HG03521 (cell line): ENCODE measurements around the gene OAF.
"Not testable (repeated sequence)": the region's sequence is repeated elsewhere in the genome, so short reads cannot be mapped to it uniquely, and the experiment has no call there.

ENCODE experiments used
- ATAC-seq: cut with Tn5 transposase; IDR thresholded peaks from one replicate; pipeline ENCODE4 v1.9.1; 2021; ENCODE audit warnings: mild to moderate bottlenecking, moderate library complexity; ENCODE audit not compliant: unreplicated experiment

Gene OAF

DNA sequence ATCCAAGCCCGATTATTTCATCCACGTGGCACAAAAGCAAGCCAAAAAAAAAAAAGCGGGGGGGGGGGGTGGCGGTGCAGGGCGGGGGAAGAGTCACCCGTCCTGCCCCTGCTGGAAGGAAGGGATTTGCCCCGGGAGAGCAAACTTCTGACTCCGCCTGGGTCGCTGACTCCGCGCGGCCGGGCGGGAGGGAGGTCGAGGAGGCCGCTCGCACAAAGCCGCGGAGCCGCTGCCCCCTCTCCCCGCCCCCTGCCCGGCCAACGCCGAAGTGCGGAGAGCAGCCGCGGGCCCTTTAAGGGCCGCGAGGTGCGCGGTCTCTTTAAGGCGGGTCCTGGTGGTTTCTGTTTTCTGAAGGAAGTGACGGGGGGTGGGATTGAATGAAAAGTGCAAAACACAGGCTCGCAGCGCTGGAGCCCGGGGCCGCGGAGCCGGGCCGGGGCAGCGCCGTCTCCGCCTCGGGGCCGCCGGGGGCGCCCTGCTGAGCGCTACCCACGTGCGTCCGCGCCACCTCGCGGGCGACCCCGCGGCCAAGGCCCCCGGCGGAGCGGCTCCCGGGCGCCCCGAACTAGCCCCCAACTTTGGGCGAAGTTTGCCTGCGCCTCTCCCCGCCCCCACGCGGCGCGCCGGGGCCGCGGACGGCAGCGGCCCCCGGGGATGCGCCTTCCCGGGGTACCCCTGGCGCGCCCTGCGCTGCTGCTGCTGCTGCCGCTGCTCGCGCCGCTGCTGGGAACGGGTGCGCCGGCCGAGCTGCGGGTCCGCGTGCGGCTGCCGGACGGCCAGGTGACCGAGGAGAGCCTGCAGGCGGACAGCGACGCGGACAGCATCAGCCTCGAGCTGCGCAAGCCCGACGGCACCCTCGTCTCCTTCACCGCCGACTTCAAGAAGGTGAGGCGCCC, at the start of gene OAF:
Gene OAF, plus strand, starts transcription at position 407 of the 896 bp plus-strand sequence. Its CDS starts 248 bp downstream, at position 655.
- peak; percentile 85 for ATAC-seq

DNA sequence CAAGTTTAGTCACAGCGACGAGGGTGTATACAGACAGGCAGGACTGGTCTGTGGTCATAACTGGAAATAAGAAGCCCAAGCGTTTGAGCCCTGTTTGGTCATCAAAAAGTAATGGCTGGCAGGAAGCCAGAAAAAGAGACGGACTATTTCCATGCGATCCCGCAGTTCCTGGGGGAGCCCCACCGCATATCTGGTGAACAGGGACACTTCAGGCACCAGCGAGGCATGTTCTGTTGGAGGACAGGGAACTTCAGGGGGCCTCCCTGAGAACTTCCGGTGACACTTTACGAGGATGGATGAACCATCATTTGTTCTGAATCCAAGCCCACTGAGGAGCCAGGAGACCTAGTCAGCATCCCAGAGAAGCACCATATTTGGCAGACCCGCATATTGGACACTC, 43.2 kb upstream of the OAF start:
- no peak for ATAC-seq

DNA sequence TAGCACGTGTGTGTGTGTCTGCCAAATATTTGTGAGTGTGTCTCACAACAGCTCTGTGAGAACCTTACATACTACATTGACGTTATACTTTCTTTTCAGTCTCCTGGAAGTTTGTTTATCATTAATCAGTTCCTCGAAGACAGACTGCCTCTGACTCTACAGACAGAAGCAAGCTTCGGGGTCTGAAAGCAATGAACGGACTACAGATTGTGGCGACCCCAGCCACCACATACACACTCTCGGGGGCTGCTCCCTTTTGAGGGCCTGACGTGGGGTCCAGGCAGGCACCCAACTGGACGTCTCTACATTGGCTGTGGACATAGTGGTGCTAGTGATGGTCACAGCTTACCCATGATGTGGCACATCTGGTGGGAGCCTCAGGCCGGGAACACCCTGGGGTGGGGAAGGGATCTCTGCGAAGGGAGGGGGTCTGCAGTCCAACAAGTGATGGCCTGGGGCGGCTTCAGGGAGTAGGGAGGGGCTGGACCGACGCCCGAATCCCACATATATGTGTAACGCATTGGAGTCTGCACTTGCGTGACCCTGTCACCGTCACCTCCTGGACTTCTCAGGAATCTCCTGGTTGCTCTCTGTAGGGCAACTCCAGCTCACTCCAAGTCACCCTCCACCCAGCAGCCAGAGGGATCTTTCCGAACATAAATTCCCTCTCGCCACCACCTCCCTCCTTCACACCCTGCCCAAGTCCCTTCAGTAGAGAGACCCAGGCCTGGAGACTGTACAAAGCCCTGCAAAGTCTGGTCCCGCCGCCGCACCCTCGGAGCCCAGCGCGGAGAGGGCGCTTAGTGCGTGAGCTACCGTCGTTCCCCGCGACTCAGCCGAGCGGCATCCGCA, 42.5 kb upstream of the OAF start:
- no peak for ATAC-seq

DNA sequence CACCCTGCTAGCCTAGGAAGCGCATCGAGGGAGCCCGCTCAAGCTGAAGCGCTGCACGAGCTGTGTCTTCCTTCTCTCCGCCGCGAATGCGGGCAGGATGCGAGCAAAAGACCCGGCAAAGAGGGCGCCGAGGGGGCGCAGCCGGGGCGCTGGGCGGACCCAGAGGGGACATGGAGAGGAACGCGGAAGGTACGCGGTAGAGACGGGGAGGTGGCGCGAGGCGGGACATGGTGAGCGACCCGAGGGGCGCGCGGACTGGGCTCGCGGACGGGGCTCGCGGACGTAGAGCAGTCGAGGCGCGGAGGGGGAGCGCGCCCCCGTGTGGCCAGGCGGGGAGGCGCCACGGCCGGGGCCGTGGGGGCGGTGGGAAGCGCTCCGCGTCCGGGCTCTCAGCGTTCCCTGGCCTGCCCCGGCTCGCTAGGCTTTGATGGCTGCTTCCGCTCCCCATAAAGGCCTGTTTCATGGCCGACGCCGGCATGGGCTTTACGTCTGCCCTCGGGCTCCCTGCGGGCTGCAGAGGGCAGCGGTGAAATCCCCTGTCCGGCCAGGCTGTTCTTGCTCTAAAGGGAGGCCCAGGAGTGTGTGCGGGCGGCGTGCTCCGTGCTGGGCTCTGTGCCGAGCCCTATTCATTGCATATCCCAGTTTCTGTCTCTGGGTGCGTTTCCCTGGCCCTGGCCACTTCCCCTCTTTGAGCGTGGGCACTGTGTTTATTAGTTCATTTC, 41.7 kb upstream of the OAF start:
- no peak for ATAC-seq

DNA sequence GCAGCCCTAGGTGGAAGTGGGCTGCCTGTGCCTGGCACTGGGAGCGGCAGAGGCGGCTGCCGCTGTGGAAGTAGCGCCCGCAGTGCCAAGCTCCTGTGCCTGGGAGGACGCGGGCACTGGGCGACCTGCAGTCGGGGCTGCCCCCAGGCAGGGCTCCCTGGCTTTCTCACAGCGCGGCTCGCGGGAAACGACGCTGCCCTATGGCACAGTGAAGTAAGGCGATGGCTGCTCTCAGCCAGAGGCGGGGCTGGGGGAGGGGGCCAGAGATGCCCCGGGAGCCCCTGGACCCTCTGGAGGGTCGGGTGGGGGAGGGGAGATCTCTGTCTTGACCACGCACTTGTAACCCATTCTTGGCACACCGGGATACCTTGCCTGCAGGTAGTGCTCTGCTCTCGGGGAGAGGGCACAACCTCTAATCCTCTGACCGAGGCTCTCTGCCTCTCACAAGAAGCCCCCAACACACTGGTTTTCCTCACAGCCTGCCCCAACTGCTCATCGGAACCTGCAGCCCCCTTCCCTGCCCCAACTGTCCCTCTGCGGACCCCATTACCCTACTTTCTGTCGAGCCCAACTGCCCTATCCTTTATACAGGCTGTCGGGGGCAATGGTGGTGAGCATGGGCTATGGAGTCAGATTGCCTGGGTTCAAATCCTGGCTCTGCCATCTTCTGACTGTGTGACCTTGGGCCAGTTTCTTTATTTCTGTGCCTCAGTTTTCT, 40.7 kb upstream of the OAF start:
- no peak for ATAC-seq

DNA sequence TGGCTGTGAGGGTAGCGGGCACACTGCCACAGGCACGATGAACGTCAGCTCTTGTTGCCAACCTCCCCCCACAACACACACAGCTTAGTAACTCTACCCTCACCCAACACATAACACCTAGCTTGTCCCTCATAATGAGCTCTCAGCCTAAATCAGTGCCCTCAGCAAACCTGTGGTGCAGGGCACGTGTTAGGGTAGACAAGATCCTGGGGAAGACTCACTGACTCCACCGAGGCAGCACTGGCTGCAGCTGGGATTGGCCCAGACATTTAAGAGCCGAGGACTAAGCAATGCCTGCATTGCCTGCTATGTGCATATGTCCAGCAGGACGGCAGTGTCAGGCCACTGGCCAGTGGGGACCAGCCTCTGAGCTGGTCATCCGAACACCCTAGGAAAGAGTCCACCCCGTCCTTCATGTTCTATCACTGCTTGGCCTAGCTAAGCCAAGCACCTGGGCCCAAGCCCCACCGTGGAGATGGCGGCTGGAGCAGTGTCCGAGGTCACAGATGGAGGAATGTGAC, 40.0 kb upstream of the OAF start:
- ATAC-seq: no peak

DNA sequence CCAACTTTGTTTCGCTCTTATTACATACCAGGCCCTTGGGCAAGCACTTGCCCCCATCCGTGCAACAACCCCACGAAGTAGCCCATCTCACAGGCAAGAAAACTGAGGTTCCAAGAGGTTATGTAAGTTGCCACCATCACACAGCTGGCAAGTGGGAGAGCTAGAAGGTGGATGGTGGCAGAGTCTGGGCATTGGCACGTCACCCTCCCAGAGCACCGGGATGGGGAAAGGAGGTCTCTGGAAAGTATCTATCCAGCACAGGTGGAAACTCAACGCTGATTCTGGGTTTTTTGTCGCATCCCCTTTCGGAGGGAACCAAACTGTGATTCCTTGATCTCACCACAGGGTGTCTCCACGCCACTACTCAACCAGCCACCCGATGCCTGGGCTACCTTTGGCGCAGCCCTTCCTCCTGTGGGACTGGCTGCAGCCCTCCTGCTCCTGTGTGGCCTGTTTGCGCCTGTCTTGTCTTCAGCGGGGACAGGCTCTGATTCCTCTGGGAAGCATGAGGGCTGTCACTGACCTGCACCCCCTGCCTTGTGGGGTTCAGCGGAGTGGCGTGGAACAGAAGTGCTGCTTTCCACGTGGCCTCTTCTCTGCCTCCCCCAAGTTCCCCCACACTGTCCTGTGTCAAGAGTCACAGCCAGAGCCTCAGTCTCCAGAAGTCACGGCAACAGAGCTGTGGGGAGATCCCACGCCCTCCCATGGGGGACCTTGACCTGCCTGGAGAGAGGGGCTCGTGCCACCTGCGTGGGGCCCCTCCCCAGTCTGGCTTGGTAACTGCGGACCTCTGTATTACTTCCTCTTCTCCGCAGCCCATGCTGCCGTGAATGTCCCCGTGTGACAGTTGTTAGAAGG, 38.5 kb upstream of the OAF start:
- no peak for ATAC-seq

DNA sequence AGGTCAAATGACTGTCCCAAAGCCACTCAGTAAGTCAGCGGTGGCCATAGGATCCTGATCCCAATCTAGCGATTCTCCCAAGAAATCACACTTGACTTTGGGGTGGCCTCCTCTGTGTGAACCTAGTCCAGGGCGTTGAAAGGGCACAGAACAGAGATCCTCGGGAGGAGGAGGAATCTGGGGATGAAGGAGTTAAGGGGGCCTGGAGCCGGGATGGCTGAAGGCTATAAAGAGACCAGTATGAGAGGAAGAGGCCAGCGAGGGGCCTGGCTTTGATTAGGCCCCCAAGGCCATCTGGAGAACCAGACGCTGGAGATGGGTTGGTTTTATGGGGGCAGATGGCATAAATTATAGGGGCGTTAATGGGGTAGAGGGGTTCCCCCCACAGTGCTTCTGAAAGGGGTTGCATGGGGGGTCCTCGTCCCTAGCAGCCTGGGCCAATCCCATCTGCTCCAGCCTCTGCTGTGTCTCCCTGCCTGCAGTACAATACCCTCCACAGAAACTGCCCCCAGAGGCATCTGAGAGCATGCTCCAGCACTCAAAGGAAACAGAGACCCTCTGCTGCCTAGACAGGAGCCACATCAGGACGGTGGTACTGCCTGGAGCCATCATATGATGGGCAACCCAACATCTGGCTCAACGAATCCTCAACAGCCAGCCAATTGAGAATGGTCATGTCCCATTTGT, 37.7 kb upstream of the OAF start:
- ATAC-seq: no peak

DNA sequence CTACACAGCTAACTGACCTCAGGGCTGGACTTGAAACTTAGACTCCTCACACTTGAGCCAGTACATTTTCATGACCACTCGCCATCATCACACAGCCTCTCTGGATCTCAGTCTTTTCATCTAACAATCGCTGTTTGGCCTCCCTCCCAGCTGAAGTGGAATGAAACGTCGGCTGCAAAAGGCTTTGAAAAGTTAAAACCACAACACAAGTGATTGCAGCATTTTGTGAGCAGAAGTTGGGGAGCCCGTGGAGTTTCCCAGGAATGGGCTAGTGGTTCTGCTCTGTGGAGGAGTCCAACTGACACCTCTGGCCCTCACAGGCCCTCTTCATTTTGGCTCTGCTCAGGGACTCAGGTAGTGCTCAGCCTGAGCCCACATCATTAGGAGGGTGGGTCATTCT, 37.0 kb upstream of the OAF start:
- no peak for ATAC-seq

DNA sequence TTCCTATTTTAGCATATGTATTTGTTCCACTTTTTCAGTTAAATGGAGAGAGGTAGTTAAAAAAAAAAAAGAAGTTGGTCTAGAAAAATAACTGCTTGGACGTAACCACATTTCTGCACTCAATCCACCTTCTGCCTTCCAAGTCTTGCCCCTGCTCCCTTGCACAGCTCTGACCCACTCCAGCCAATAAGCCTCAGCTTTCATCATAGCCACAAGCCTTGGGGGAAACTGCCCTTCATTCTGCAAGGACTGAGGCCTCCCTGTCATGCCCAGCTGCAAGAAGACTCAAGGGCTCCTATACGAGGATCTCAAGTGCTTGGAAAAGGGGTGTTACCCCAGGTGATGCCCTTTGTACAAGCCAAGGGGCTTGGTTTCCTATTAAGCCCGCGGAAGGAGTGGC, 36.0 kb upstream of the OAF start:
- ATAC-seq: no peak

DNA sequence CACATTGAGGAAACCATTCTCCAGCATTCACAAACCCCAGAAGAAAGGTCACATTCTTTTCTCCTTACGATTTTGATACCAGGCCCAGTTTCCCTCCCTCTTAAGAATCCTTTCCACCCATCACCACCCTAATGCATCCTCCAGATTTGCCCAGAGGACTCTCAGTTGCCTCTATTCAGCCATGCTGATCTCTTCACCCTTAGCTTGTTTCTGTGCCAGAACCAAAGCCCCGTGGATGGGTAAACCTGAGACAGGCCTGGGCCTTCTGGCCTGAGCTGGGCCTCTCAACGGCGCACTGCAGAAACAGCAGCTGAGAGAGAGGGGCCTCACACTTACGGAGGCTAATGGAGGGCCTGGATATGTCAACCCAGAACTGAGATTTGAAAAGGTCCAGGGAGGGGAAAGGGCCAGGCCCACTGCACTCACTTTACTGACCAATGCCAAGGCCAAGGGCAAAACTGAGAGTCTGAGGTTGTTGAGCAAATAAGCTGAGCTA, 32.2 kb upstream of the OAF start:
- no peak for ATAC-seq

DNA sequence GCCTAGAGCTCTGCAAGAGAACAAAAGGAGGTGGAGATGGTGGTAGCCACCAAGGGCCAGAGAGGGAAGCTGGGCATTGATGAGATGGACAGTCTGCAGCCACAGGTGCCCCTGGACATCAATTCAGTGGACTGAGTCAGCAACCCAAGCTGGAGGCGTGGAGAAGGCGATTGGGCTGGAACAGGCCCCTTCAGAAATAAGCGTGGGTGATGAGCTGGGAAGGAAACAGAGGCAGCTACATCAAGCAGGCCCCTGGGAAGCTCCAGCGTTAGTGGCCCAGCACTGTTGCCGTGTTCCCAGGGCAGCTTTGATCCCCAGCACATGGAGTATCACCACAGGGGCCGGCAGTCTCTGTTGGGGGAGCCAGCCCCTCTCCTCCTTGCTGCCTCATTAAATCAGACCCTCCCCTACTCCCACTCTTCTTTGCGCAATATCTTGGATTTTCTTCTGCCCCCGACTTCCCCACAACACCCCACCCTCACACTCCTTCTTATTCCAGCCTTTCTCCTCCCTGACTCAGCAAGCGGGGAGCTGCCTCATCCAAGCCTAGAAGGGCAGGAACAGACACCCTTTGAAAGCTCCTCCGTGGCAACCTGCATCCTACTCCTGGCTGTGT, 31.7 kb upstream of the OAF start:
- ATAC-seq: no peak

DNA sequence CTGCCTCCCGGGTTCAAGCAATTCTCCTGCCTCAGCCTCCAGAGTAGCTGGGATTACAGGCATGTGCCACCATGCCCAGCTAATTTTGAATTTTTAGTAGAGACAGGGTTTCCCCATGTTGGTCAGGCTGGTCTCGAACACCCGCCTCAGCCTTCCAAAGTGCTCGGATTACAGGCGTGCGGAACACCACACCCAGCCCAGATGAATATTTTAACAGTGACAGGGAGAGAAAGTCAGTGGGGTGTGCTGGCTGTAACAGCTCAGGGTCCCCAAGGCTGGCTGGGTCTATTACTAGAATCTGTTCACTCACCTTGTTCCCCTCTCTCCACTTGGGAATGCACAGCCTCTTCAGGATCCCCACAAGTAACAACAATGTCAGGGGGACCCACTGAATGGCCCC, 30.8 kb upstream of the OAF start:
- not testable (repeated sequence) for ATAC-seq

DNA sequence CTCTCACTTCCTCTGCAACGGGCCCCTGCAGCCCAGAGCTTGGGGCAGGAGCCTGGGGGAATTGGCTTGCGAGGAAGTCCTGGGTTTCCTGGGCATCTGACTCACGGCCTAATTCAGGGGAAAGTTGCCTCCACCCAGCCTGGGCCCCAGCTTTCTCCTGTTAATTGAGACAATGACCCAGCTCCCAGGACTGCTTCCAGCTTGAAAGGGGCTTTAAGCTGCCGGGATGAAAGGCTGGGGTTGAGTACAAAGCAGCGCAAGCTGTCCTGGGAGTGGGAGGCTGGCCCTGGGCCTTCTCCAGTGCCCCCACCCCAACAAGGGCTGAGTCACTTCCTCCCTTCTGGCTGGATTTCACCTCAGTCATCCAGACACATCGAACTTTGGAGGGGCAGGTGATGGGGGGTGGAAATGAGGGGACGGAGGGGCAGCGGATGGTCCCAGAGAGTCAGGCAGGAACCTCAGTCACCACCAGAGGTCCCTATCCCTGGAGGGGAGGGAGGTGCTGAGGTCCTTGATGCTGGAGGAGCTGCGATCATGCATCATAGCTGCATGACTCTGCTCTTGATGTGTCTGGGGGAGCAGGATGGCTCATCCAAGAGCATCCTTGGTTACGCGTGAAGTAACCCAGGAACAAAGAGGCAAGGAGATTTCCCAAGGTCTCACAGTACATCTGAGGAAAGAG, 30.1 kb upstream of the OAF start:
- no peak for ATAC-seq

DNA sequence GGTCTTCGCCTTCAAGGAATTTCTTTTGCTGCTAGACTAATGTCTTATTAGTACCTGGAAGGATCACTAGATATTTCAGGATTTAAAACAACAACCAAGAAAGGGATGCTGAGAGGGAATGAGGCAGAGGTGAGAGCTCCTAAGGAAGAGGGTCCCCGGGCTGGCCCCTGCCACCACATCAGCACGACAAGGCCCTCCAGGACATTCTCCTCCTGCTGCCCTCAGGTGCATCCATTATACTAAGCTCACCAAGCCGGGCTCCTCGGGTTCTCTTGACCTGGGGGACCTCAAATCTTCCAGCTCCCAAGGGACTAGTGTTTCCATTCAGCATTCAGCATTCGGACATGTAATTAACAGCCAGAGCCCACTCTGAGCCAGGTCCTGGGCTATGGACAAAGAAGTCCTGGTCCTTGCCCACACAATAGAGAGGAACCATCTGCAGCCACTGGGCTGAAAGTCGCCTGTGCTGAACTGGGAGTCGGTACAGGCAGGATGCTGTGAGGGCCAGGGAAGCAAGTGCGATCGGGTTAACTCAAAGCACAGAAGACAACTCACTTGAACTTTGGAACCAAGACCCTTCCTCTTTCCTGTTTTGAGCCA, 29.4 kb upstream of the OAF start:
- ATAC-seq: no peak

DNA sequence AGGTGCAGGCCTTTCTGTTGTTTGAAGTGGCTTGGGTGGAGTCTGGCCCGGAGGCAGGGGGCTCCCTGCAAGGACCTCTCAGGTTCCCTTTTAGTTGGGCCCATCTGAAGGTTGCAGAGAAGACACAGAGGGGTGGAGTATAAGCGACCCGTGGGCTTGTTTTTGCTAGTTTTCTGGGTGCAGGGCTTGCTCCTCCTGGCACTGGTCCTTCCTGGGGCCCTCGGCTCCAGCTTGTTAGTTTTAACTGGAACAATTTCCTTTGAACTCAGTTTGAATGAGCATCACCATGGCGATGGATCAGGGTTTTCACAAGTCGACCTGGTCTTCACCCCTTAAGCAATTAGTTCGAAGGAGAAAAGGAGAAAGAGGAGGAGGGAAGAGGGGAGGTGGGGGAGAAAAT, 28.5 kb upstream of the OAF start:
- no peak for ATAC-seq

DNA sequence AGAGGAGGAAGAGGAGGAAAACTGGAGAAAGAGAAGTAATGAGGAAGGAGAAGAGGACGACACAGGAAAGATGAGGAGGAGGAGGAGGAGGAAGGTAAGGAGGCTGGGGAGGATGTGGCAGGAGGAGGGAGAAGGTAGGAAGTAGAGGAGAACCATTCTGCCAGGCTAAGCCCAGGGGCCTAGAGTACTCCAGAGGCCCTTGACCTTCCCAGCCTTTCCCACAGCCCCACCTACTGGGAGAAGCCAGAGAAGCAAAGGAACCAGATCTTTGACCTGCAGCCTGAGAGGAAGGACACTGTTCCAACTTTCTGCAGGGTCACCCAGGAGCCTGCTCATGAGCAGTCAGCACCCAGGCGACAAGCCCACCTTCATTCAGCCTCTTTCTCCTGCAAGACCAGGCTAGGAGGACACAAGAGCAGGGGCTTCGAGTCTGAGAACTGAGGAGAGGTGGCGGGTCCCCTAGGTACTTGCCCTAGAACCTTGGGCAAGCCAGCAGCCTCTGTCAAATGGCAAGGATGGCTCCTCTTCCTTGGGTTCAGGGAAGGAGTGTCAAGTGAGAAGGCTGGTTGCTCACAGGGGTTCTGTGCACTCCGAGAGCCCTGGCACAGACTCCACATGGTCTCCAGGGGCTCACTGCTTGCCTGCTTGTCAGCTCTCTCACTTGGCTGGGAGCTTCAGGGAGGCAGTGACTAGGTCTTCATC, 27.9 kb upstream of the OAF start:
- no peak for ATAC-seq
